ENCODE results near the gene SRRM1. TPM values are rescaled to one million over a fixed set of nuclear protein-coding genes. Genes with fewer than 3 reads are reported as not detected.
"Not testable (repeated sequence)": the region's sequence is repeated elsewhere in the genome, so short reads cannot be mapped to it uniquely, and the experiment has no call there.

The SRRM1 gene
- total and polyA plus RNA-seq, 7 donors, result 31.2 to 78.4 (median 63.0) TPM

DNA sequence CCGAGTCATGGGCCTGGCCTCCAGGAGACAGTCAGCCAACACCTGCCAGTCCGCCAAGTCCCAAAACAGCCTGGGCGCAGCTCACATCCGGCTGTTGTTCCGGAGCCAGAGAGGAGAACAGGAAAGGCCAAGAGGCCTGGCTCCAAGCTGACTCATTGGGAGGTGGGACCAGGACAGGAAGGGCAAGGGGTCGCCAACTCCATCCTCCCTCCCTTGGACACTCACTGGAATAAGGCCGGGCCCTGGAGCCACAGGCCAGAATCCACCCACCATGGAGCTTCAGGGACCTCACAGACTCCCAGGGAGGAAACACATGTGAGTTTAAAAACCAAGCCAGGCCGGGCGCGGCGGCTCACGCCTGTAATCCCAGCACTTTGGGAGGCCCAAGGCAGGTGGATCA is 77.0 kb downstream of the SRRM1 start:
- H3K4me3 ChIP-seq, result no peak overlapping the region
- peaks cover 0 to 3% (median 0%) of the 10 kb centered on the region in 3 donors for H3K27me3 ChIP-seq (ENCODE audit: insufficient read depth in 3 of 3, low read length in 2 of 3)
- 19 to 47% (median 24%) methylated on average over 12 of the region's 12 CpGs for WGBS, 3 donors
- no peaks in the 10 kb centered on the region for H3K4me1 ChIP-seq
- no peaks in the 10 kb centered on the region for H3K9me3 ChIP-seq
- TF ChIP-seq CTCF (IDR thresholded peaks at IDR 0.05), result no peak
- ATAC-seq, result peak; percentile 63 to 92 (median 88)
- no peaks in the 10 kb centered on the region for H3K36me3 ChIP-seq (ENCODE audit: insufficient read depth in 1 of 2, low read depth in 1 of 2)
- intact Hi-C loops (cut with DNase I), result no loop called here
- peak overlapping the region; percentile 60 for H3K27ac ChIP-seq
- DNase-seq, result peak; percentile 91 to 93

GRCh38 chr1:24721533-24721932 is 78.4 kb downstream of the SRRM1 start:
- DNase-seq (no peak), ATAC-seq (no peak)
- Histone ChIP-seq H3K4me3 (no peak overlapping the region), H3K27ac (no peak overlapping the region), H3K4me1 (peaks cover 5% of the 10 kb centered on the region), H3K36me3 (ENCODE audit: insufficient read depth in 1 of 2, low read depth in 1 of 2) (no peaks in the 10 kb centered on the region), H3K9me3 (no peaks in the 10 kb centered on the region), H3K27me3 (ENCODE audit: insufficient read depth in 3 of 3, low read length in 2 of 3) (peaks cover 0 to 6% (median 0%) of the 10 kb centered on the region in 3 donors)
- no peak for TF ChIP-seq CTCF (IDR thresholded peaks at IDR 0.05)
- intact Hi-C loops (cut with DNase I), result no loop called here
- WGBS, 3 donors, result 90 to 95% (median 93%) methylated on average over 23 to 31 of the region's 31 CpGs

DNA sequence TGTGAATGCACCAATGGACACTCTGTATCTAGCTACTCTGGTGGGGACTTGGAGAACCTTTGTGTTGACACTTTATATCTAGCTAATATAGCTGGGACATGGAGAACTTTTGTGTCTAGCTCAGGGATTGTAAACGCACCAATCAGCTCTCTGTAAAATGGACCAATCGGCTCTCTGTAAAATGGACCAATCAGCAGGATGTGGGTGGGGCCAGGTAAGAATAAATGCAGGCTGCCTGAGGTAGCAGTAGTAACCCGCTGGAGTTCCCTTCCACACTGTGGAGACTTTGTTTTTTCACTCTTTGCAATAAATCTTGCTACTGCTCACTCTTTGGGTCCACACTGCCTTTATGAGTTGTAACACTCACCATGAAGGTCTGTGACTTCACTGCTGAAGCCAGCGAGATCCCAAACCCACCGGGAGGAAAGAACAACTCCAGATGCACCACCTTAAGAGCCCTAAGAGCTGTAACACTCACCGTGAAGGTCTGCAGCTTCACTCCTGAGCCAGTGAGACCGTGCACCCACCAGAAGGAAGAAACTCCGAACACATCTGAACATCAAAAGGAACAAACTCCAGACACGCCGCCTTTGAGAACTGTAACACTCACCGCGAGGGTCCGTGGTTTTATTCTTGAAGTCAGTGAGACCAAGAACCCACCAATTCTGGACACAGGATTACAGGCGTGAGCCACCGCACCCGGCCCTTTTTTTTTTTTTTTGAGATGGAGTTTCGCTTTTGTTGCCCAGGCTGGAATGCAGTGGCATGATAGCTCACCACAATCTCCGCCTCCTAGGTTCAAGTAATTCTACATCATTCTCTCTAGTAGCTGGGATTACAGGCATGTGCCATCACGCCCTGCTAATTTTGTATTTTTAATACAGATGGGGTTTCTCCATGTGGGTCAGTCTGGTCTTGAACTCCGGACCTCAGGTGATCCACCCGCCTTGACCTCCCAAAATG is 79.3 kb downstream of the SRRM1 start:
- H3K9me3 ChIP-seq; H3K27ac ChIP-seq; H3K27me3 ChIP-seq (ENCODE audit: insufficient read depth in 3 of 3, low read length in 2 of 3); H3K4me3 ChIP-seq; DNase-seq; ATAC-seq; H3K4me1 ChIP-seq; intact Hi-C loops (cut with DNase I); H3K36me3 ChIP-seq (ENCODE audit: insufficient read depth in 1 of 2, low read depth in 1 of 2): not testable (repeated sequence)
- 77 to 78% (median 77%) methylated on average over 21 of the region's 21 CpGs for WGBS, 3 donors

Other genes starting within 250 kb of the SRRM1 start
- 1 to 10 TPM in 3 of 4 donors, under 1 TPM in 1; 0.89 to 3.3 (median 1.9) TPM for gene STPG1, start 229.5 kb upstream of the SRRM1 start, total RNA-seq
- 1 to 10 TPM; 1.2 to 4.2 (median 1.4) TPM for gene STPG1, start 229.5 kb upstream of the SRRM1 start, polyA plus RNA-seq
- gene NIPAL3, start 227.5 kb upstream of the SRRM1 start, total RNA-seq, result 10 to 100 TPM in 1 of 4 donors, 1 to 10 TPM in 3; 3.5 to 10.9 (median 5.2) TPM
- gene NIPAL3, start 227.5 kb upstream of the SRRM1 start, polyA plus RNA-seq, result 1 to 10 TPM; 1.1 to 5.0 (median 1.8) TPM
- gene RCAN3, start 140.5 kb upstream of the SRRM1 start, total RNA-seq, result 1 to 10 TPM in 3 of 4 donors, under 1 TPM in 1; 0.96 to 3.0 (median 1.8) TPM
- gene RCAN3, start 140.5 kb upstream of the SRRM1 start, polyA plus RNA-seq, result under 1 TPM; 0.31 to 0.81 (median 0.77) TPM
- gene NCMAP, start 87.2 kb upstream of the SRRM1 start, total RNA-seq, result not detected
- gene NCMAP, start 87.2 kb upstream of the SRRM1 start, polyA plus RNA-seq, result under 1 TPM; 0.04 to 0.14 (median 0.06) TPM
- gene CLIC4, start 102.1 kb downstream of the SRRM1 start, total RNA-seq, result 10 to 100 TPM; 23.9 to 62.4 (median 45.4) TPM
- 10 to 100 TPM; 22.1 to 67.3 (median 44.8) TPM for gene CLIC4, start 102.1 kb downstream of the SRRM1 start, polyA plus RNA-seq